Measurements from ENCODE around the gene SCAPER.
"Not testable (repeated sequence)": the region's sequence is repeated elsewhere in the genome, so short reads cannot be mapped to it uniquely, and the experiment has no call there.

The SCAPER gene

DNA sequence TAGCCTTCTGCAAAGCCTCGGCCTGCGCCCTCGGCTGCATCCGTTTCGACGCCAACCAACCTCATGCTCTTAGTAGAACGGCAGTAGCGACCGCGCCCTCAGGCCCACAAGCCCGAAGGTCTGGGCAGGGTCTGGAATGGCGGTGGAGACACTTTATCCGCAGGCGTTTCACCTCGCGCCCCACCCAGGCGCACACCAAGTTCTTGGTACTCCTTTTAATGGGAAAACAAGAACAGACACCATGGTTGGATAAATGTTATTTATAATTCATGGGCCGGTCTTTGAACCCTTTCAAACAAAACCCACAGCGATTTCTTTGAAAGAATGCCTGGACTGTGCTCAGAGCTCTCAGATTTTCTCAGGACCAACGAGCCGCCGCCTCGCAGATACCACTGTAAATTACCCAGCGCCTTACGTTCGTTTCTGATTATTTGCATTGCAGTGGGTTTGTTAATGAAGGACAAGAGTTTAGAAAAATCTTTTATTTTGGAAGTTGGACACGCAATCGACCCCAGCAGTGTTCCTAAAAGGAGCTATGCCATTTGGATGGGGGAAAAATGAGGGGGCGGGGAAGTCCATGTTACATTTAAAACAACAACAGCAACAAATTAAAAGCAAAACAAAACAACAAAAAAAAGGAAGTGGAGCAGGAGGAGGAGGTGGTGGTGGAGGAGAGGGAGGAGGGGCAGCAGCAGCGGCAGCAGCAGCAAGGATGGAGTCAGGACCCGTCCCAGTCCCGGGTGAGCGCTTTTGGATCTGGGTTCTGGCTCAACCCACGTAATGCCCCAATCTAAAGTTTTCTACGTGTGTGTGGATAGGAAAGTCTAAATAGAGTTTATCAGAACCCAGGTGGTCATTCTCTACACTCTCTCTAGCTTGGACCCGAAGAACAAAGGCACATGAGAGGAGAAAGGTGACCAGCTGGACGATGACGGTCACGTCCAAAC, 569.6 kb downstream of the SCAPER start:
- DNase-seq = no peak

DNA sequence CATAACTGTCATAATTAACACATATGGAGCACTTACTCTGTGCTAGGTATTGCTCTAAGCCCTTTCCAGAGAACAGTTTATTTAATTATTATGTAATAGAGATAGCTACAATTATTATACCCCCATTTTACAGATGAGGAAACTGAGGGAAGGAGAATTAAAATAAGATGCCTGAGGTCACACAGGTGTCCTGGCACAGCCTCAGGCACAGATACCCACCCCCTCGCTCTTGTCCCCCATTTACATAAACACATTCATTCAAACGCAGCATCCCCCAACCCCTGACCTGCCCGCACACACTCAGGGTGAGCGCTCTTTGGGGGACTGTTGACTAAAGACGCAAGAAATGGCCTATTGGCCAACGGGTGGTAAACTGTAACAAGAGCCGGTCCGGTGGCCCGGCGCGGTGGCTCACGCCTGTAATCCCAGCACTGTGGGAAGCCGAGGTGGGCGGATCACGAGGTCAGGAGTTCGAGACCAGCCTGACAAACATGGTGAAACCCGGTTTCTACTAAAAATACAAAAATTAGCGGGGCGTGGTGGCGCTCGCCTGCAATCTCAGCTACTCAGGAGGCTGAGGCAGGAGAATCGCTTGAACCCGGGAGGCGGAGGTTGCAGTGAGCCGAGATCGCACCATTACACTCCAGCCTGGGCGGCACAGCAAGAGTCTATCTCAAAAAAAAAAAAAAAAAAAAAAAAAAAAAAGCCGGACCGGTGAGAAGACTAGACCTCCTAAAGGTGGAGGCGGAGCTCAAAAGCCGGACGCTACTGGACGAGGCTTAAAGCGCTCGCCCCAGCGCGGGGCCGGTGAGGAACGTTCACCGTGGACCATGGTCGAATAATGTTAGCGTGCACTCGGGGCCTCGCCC, 570.5 kb downstream of the SCAPER start:
- DNase-seq = no peak

DNA sequence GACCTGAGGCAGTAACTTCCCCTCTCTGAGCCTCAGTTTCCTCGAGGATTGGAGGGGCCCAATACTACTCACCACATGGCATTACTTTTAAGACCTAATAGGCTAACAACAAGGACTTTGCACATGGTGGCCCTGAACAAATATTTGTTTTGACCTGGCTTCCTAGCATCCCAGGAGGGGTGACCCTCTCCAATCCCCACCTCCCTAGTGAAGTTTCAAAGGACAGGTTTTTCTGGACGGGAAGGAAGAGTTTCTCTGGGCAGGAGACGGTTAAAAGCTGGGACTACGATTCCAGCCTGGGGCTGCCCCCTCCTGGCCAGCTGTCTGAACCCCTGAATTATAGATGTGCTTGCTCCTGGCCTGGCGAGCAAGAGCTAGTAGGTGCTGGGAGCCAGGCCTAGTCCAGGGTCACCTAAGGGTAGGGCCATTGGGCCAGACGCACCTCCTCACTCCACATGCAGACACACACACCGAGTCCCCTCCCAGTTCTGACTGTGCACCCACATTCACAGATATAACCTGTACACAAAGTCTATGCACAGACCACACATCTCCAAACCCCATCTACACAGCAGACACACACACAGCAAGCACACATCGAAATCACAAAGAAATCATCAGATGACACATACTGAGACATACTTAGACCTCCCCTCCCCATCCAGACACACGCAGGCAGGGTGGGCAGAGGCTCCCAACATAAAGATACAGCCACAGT, 571.3 kb downstream of the SCAPER start:
- no peak for DNase-seq

GRCh38 chr15:76333309-76333708, 571.8 kb downstream of the SCAPER start:
- DNase-seq = no peak

- no peak for DNase-seq
Observed at GRCh38 chr15:76332796-76333195, 572.3 kb downstream of the SCAPER start.

DNA sequence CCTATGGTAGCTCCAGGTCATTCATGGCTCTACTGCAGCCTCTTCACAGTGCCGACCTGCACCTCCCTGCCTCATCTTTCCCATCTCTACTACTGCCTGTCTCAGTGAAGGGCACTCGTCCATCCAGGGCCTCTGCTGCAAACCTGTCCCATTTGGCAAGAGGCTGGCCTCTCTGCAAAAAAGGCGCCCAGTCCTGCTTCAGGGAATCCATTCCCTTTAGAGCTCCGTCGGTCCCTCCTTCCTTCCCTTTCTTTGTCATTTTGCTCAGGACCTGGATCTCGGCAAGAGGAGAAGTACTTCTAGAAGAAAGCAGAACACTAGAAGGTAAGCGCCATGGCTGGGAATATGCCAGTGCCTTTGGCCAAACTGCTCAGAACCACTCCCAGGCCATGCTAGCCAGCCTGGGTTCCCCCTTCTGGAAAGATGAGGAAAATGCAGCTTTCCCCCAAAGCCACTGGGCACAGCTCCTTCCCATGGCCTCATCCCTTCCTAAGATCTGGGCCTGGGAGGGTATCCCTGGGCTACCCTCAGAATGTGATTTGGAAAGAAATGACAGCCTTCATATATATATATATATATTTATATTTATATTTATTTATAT, 575.0 kb downstream of the SCAPER start:
- no peak for DNase-seq

GRCh38 chr15:76328958-76329357, 576.2 kb downstream of the SCAPER start:
- no peak for DNase-seq

DNA sequence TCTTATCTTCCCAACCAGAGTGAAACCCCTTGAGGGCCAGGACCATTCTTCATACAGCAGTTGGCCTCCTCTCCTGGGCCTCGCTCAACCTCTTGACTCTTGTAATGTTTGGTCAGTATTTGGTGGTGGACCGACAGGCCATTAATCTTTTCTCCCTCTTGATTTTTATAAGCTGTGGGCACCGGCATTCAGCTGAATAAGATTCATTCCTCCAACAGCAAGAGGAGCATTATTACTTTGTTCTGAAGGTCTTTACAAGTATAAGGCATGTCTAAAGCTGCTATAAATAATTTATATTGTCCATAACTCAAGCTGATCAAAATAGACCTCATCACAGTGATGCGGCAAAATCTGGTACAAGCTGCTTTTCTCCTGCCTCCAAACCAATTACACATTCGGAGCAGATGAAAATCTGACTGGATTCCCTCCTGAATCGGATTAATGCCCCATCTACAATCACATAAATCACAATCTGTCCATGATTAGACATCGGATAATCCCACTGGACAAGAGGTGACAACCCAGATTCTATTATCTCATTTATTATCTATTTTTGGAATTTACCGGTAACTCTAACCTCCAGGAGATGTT, 576.9 kb downstream of the SCAPER start:
- DNase-seq = no peak

DNA sequence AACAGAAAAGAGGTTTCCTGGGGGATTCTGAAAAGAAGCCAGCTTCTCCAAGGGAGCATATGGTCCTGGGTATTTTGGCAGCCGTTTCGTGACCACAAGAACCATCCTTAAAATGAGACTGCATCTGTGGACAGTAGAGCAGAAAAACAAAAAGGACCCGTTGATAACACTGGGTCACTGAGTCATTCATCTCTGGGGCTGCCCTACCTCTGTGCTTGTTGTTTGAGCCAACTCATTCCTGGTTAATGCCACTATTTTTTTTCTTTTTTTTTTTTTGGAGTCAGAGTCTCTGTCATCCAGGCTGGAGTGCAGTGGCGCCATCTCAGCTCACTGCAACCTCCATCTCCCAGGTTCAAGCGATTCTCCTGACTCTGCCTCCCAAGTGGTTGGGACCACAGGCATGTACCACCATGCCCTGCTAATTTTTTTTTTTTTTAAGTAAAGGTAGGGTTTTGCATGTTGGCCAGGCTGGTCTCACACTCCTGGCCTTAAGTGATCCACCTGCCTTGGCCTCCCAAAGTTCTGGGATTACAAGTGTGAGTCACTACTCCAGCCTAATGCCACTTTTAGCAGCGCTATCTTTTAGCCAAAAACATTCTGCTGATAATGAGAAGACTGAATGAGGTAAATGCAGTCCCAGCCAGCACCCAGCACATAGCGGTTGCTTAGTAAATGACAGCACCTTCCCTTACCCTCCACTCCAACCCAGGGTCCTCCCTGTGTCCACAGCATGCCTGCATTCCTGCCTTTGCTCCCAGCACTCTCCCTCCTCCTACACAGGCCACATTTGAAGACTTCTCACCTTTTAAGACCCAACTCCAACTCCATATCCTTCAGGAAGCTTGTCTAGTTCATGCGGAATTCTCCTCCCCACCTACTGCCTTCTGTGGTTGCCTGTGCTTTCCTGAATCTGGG, 577.7 kb downstream of the SCAPER start:
- no peak for DNase-seq

- DNase-seq = no peak
Observed at GRCh38 chr15:76325704-76326103, 579.4 kb downstream of the SCAPER start.

DNA sequence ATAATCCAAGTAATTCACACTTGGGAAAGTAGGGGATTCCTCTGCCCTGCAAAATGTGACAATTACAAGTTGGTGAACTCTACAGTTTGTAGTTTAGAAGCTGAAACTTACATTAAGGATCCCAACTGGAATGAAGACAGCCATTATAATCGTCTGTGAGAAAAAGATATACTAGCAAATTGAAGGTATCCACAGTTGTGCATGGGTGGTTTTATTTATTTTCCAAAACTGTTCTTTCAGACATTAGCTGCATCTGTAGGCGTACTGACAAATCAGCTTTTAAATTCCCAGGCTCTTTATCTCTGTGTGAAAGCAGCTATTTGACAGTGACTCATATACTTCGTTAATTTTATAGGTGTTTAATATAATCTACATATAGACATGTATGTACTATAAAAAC, 581.1 kb downstream of the SCAPER start:
- no peak for DNase-seq

- no peak for DNase-seq
Observed at GRCh38 chr15:76321602-76322001, 583.5 kb downstream of the SCAPER start.

DNA sequence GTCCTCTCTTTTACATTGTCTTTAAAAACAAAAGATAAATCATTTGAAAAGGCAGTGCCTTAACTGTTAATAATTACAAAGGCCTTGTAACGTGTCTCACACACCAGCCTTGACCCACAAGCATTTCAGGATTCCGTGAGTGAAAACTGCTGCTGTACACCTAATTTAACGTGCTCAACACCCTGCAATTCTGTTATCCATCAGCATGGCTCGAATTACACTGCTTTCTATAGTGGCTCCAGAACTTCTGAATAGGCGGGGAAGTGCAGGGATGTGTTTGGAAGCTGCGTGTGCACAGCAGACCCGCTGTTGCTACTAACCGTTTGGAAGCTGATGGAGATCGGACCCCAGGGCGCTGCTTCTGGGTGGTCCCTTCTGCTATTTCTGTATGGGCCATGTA, 584.0 kb downstream of the SCAPER start:
- no peak for DNase-seq

DNA sequence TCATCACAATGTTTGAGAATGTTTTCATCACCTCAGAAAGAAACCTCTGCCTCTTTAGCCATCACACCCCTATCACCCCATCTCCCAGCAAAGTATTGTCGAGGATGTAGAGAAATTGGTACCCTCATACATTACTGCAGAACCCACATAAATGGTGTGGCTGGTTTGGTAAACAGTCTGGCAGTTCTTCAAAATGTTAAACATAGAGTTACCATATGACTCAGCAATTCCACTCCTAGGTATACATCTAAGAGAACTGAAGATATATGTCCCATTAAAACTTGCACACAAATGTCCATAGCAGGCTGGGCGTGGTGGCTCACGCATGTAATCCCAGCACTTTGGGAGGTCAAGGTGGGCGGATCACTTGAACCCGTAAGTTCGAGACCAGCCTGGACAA, 585.1 kb downstream of the SCAPER start:
- DNase-seq = no peak

GRCh38 chr15:76313731-76314130, 591.4 kb downstream of the SCAPER start:
- DNase-seq = no peak

DNA sequence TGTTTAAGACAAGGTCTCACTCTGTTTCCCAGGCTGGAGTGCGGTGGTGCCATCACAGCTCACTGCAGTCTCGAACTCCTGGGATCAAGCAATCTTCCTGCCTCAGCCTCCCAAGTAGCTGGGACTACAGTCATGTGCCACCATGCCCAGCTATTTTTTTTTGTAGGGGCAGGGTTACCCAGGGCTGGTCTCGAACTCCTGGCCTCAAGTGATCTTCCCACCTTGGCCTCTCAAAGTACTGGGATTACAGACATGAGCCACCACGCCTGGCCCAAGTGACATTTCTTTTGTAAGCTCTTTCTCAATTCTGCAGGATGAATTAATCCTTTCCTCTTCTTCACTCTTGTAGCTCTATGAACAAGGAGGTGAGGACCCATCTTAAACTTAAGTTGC, 592.0 kb downstream of the SCAPER start:
- DNase-seq = not testable (repeated sequence)

- DNase-seq = peak; percentile 11
Observed at GRCh38 chr15:76312540-76313174, 592.5 kb downstream of the SCAPER start.

DNA sequence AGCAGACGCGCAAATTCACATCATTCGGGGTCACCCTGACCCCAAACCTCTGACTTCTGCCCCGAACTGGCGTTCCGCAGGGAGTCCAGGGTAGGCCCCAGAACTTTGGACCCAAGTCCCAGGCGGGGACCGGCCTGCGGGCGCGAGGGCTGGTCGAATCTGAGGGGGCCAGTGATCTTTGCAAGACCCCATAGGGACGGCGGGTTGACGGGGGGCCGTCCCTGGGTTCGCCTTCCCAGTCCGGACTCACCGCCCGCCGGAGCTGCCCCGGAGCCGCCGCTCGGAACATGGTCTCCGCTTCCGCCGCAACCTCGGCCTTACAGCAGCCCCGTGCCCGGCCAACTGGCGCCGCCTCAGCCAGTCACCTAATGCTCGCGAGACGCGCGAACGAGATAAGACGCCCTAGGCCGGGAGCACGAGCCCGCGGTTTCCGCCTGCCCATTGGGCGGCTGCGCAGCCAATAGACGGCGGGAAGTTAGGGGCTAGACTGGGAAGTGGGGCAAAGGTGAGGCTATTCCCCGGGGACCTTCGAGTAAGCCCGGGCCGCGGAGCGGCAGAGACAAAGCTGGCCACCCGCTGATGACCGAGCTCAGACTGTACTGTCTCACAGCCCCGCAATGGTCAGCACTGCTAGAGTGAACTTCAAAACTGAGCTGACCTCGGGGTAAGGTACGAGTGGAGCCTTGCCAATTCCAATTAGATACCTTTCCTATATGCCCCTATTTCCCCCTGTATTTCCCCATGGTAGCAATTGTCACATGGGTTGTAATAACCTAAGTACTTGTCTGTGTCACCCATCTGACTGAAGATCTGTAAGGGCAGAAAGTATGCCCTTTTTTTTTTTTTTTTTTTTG, 593.8 kb downstream of the SCAPER start, which contains the start of gene ETFA:
Gene ETFA, minus strand, starts transcription at position 370 of the 854 bp plus-strand sequence. Its CDS starts 81 bp downstream, at position 289.
- peak; percentile 75 for DNase-seq

- DNase-seq = no peak
Observed at GRCh38 chr15:76310475-76311099, 594.6 kb downstream of the SCAPER start.
